OCI-LY7 (cell line): ENCODE measurements around the gene ROR2. TPM values are rescaled to one million over a fixed set of nuclear protein-coding genes. Genes with fewer than 3 reads are reported as not detected.
"Not testable (repeated sequence)": the region's sequence is repeated elsewhere in the genome, so short reads cannot be mapped to it uniquely, and the experiment has no call there.

Experiments
- BruUV-seq: library from RNA; stranded (reverse); fragments of 400-500 nt; replicated peaks from 2 replicates; lab custom pipeline; 2021; lab: Mats Ljungman, UMichigan
- CTCF ChIA-PET: fragments of 300-600 bp; sonication (Branson Sonifier 250); formaldehyde crosslinking; loops from one replicate; lab custom pipeline; 2022; ENCODE audit warnings: antibody characterized with exemption; ENCODE audit not compliant: unreplicated experiment; lab: Charles Lee
- POLR2A ChIA-PET: fragments of 300-600 bp; sonication (Branson Sonifier 250); formaldehyde crosslinking; loops from one replicate; lab custom pipeline; 2022; ENCODE audit warnings: antibody characterized with exemption; lab: Charles Lee
- DNase-seq: peaks from one replicate; pipeline ENCODE4 v3.0.0-alpha.2; 2015; ENCODE audit warnings: low spot score
- H2AFZ ChIP-seq: fragments of 200-600 bp; sonication (generic), shearing (Covaris generic); 2 replicates; pipeline ENCODE4 v1.6.1; 2014; ENCODE audit warnings: mild to moderate bottlenecking, antibody characterized with exemption, low read length, moderate library complexity
- H3K27ac ChIP-seq: fragments of 200-600 bp; sonication (generic); 2 replicates; pipeline ENCODE4 v1.5.1; 2014; ENCODE audit warnings: mixed run types, low read depth, mild to moderate bottlenecking, moderate library complexity, low read length, inconsistent platforms; ENCODE audit not compliant: poor library complexity, severe bottlenecking
- H3K36me3 ChIP-seq: fragments of 200-600 bp; sonication (generic); 2 replicates; pipeline ENCODE4 v1.6.1; 2014; ENCODE audit warnings: mild to moderate bottlenecking, antibody characterized with exemption, low read length, moderate library complexity, mixed read lengths; ENCODE audit not compliant: insufficient read depth
- H3K4me1 ChIP-seq: fragments of 200-600 bp; sonication (generic); 2 replicates; pipeline ENCODE4 v1.5.1; 2014; ENCODE audit warnings: mild to moderate bottlenecking, low read length; ENCODE audit not compliant: insufficient read depth, poor library complexity, severe bottlenecking
- H3K4me2 ChIP-seq: fragments of 200-600 bp; sonication (generic); 2 replicates; pipeline ENCODE4 v1.6.1; 2014; ENCODE audit warnings: mild to moderate bottlenecking, low read length
- H3K4me3 ChIP-seq: fragments of 200-600 bp; sonication (generic); 2 replicates; pipeline ENCODE4 v1.5.1; 2014; ENCODE audit warnings: mild to moderate bottlenecking, low read depth, low read length; ENCODE audit not compliant: poor library complexity, severe bottlenecking
- H3K79me2 ChIP-seq: fragments of 200-600 bp; sonication (generic); 2 replicates; pipeline ENCODE4 v1.6.1; 2016; ENCODE audit warnings: low read depth, mild to moderate bottlenecking, low read length, moderate library complexity, mixed read lengths; ENCODE audit not compliant: insufficient read depth
- H3K9me2 ChIP-seq: fragments of 200-600 bp; sonication (generic); 2 replicates; pipeline ENCODE4 v1.6.1; 2016; ENCODE audit warnings: mild to moderate bottlenecking, low read length, mixed read lengths; ENCODE audit not compliant: insufficient read depth
- H3K9me3 ChIP-seq: fragments of 200-600 bp; sonication (generic); 2 replicates; pipeline ENCODE4 v1.6.1; 2014; ENCODE audit warnings: mild to moderate bottlenecking, mixed run types, low read length, mixed read lengths
- H4K20me1 ChIP-seq: fragments of 200-600 bp; sonication (generic); 2 replicates; pipeline ENCODE4 v1.6.1; 2014; ENCODE audit warnings: mild to moderate bottlenecking, antibody characterized with exemption, low read length, moderate library complexity, mixed read lengths; ENCODE audit not compliant: insufficient read depth
- EZH2phosphoT487 ChIP-seq: fragments of 200-600 bp; sonication (generic); IDR thresholded peaks from 2 replicates; pipeline ENCODE4 v1.6.1; 2018; ENCODE audit warnings: low read depth, borderline replicate concordance, mild to moderate bottlenecking, mixed run types, antibody characterized with exemption, low read length, moderate library complexity, mixed read lengths
- intact Hi-C: fragments of 100-400 bp; cut with micrococcal nuclease; formaldehyde crosslinking; loops from one replicate; pipeline ENCODE4 v1.10.0; 2022; ENCODE audit not compliant: unreplicated experiment
- total RNA-seq, 2 experiments: library from RNA; depleted of rRNA in 1 of 2; stranded (reverse); fragments of >200 nt in 1 of 2; shearing (Covaris generic) in 1 of 2; gene quantifications; 2 replicates each; pipeline ENCODE4 v1.2.3, GENCODE V29; 2014 to 2022
- TF ChIP-seq, protein P1 (sequence below): fragments of 200-600 bp; sonication (generic); conservative IDR thresholded peaks from 2 replicates; pipeline ENCODE4 v1.5.1; 2014; ENCODE audit warnings: mild to moderate bottlenecking, antibody characterized with exemption, low read length, moderate library complexity, mixed read lengths

The ROR2 gene
- total RNA-seq, 2 experiments from 2014 or later = 0.10 to 0.19 TPM

DNA sequence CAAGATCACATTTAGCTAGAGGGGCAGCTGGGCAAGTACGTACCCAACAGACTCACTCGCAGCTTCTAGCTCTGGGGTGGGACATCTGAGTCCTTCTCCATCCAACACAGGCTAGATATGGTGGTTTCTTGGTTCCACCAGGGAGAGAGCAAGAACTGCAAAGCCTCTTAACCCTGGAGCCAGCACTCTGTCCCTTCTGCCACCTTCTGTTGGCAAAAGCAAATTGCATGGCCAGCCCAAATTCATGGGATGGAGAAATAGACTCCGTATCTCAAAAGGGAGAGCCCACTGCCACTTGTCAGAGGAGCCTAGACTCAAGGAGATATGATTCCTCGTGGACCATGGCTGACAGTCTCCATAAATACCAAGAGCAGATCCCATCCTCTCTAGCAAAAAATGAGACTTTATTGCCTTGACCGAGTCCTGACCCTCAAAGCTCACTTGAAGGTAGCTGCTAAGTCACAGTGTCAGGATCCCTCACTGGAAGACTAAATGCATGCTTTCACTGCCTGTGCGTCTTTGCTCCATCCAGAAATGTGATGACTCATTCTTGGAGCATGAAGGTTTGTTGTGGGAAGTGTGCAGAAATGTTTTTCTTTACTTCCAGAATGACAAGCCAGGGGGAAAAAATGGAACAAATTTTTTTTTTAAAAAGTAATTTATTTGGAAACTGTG lies 28.8 kb upstream of the ROR2 start:
- Histone ChIP-seq H3K4me2 (no peak overlapping the region), H3K9me2 (no peaks in the 10 kb centered on the region), H3K4me1 (no peaks in the 10 kb centered on the region), H3K27ac (no peak overlapping the region), H3K36me3 (no peaks in the 10 kb centered on the region), H3K9me3 (no peaks in the 10 kb centered on the region), H3K79me2 (no peaks in the 10 kb centered on the region), H3K4me3 (no peak overlapping the region), H2AFZ (no peak overlapping the region), H4K20me1 (no peaks in the 10 kb centered on the region)
- BruUV-seq = no TSS peak
- CTCF ChIA-PET = no interaction called here
- POLR2A ChIA-PET = interaction anchor here (1.1 kb wide), 1 partner anchor 23 kb away, joined by 3 read pairs; no protein-coding TSS in a partner anchor
- intact Hi-C loops = no loop called here
- no peak for TF ChIP-seq EZH2phosphoT487
- TF ChIP-seq, protein P1, sequence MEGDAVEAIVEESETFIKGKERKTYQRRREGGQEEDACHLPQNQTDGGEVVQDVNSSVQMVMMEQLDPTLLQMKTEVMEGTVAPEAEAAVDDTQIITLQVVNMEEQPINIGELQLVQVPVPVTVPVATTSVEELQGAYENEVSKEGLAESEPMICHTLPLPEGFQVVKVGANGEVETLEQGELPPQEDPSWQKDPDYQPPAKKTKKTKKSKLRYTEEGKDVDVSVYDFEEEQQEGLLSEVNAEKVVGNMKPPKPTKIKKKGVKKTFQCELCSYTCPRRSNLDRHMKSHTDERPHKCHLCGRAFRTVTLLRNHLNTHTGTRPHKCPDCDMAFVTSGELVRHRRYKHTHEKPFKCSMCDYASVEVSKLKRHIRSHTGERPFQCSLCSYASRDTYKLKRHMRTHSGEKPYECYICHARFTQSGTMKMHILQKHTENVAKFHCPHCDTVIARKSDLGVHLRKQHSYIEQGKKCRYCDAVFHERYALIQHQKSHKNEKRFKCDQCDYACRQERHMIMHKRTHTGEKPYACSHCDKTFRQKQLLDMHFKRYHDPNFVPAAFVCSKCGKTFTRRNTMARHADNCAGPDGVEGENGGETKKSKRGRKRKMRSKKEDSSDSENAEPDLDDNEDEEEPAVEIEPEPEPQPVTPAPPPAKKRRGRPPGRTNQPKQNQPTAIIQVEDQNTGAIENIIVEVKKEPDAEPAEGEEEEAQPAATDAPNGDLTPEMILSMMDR = peak; percentile 66
- peak; percentile 21 for DNase-seq

DNA sequence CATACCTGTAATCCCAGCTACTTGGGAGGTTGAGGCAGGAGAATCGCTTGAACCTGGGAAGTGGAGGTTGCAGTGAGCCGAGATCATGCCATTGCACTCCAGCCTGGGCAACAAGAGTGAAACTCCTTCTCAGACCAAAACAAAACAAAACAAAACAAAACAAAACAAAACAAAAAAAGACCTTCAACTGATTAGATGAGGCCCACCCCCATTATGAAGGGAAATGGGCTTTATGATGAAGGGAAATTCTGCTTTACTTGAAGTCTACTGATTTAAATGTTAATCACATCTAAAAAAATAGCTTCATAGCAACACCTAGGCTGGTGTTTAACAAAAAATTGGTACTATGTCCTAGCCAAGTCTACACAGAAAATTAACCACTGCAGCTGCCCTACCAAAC lies 25.2 kb upstream of the ROR2 start:
- POLR2A ChIA-PET, H3K4me1 ChIP-seq, H3K4me2 ChIP-seq, H3K9me3 ChIP-seq, H3K79me2 ChIP-seq, intact Hi-C loops, CTCF ChIA-PET, H4K20me1 ChIP-seq, H3K9me2 ChIP-seq, H3K4me3 ChIP-seq, BruUV-seq, DNase-seq, H3K36me3 ChIP-seq, H3K27ac ChIP-seq, H2AFZ ChIP-seq: not testable (repeated sequence)

DNA sequence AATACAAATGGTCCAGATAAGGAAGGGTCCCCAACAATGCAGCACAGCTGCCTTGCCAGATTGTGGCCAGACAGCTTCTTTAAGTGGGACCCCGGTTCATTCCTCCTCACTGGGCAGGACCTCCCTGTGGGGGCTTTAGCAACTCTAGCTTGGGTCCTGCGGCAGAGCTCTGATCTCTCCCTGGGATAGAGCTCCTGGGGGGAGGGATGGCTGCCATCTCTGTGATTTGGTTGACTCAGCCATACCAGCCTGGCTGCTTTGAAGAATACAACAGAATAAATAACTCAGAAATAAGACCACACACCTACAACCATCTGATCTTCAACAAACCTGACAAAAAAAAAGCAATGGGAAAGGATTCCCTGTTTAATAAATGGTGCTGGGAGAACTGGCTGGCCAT lies 22.7 kb upstream of the ROR2 start:
- no peak overlapping the region for H2AFZ ChIP-seq
- BruUV-seq = no TSS peak
- no peak overlapping the region for H3K4me3 ChIP-seq
- TF ChIP-seq, protein P1 = no peak
- TF ChIP-seq EZH2phosphoT487 = no peak
- intact Hi-C loops = no loop called here
- H3K36me3 ChIP-seq = no peaks in the 10 kb centered on the region
- no peaks in the 10 kb centered on the region for H3K4me1 ChIP-seq
- no peak overlapping the region for H3K27ac ChIP-seq
- no peaks in the 10 kb centered on the region for H4K20me1 ChIP-seq
- no peaks in the 10 kb centered on the region for H3K9me2 ChIP-seq
- POLR2A ChIA-PET = no interaction called here
- CTCF ChIA-PET = no interaction called here
- no peak for DNase-seq
- no peak overlapping the region for H3K4me2 ChIP-seq
- no peaks in the 10 kb centered on the region for H3K79me2 ChIP-seq
- no peaks in the 10 kb centered on the region for H3K9me3 ChIP-seq
